ENCODE results near the gene CLIC5. TPM values are rescaled to one million over a fixed set of nuclear protein-coding genes. Genes with fewer than 3 reads are reported as not detected.

CLIC5 gene
- total RNA-seq, 4 donors from 2014 or later, result 0.56 to 1.3 (median 1.2) TPM

DNA sequence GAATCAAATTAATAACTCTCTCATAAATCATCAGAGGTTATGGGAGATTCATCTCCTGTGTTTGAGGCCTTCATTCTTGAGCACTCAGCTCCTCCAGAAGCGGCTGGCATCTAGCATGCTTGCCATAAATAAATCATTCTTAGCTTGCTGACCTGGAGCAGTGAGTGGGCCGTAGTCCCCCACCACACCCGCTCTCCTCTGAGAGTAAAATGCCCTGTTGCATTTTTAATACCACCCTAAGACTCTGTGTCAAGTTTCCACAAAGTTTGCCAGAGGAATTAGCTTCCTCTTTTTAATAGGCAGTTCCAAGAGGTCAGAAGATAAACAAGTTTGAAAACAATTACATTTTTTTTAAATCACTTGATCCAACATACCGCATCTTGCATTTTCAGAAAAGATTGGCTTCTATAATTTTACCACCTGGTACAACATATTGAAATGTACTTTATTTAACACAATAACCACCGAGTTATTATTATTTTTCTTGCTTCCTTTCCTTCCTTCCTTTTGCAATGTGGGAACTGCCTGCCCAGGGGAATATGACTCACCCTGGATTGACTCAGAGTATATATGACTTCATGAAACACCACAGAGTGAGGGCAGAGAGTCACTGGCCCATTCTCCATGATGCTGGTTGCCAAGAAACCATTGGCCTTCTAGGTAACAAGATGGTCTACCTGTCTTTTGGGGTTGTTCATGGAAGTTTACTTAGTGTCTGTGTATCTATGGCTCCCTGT lies 29.4 kb upstream of the CLIC5 start:
- intact Hi-C loops (cut with DNase I), result no loop called here
- H3K27me3 ChIP-seq, result no peaks in the 10 kb centered on the region
- H3K4me3 ChIP-seq, result no peak overlapping the region
- peaks cover 0 to 12% (median 6%) of the 10 kb centered on the region in 3 donors for H3K4me1 ChIP-seq
- DNase-seq, result no peak
- TF ChIP-seq CTCF (IDR thresholded peaks at IDR 0.05) (no peak), POLR2A (IDR thresholded peaks at IDR 0.05) (no peak)
- no peaks in the 10 kb centered on the region for H3K36me3 ChIP-seq
- peak overlapping the region in 2 of 4 donors; percentile 46 to 69 for H3K27ac ChIP-seq
- 27 to 40% methylated on average over 5 of the region's 5 CpGs for whole genome bisulfite sequencing, 2 donors
- H3K9me3 ChIP-seq, result no peaks in the 10 kb centered on the region

- no peak overlapping the region for H3K4me3 ChIP-seq
- intact Hi-C loops (cut with DNase I), result no loop called here
- TF ChIP-seq POLR2A (IDR thresholded peaks at IDR 0.05) (no peak), CTCF (IDR thresholded peaks at IDR 0.05) (peak in 4 of 6 experiments; percentile 15 to 52 (median 40))
- H3K4me1 ChIP-seq, result peaks cover 0 to 12% (median 6%) of the 10 kb centered on the region in 3 donors
- H3K27ac ChIP-seq, result no peak overlapping the region
- no peak for DNase-seq
- 53 to 62% methylated on average over 5 of the region's 5 CpGs for WGBS, 2 donors
- no peaks in the 10 kb centered on the region for H3K36me3 ChIP-seq
- no peaks in the 10 kb centered on the region for H3K27me3 ChIP-seq
- no peaks in the 10 kb centered on the region for H3K9me3 ChIP-seq
Measured at GRCh38 chr6:46042355-46042999, 26.8 kb upstream of the CLIC5 start.

DNA sequence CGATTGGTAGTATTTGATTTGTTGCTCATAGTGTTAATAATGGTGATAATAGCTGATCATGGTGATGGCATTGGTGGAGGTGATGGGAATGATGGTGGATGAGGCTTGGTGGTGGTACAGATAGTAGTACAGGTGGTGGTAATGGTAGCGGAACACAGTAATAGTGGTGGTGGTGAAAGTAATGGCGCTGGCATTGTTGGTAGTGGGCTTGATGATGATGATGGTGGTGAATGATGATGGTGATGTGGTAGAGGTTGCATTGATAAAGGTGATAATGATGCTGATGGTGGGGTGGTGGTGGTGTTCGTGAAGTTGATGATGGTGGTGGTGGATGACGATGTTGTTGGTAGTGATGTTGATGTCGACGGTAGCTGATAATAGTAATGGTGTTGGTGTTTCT lies 24.6 kb upstream of the CLIC5 start:
- TF ChIP-seq CTCF (IDR thresholded peaks at IDR 0.05) (no peak), POLR2A (IDR thresholded peaks at IDR 0.05) (no peak)
- no peak overlapping the region for H3K4me3 ChIP-seq
- no peaks in the 10 kb centered on the region for H3K27me3 ChIP-seq
- intact Hi-C loops (cut with DNase I), result no loop called here
- no peaks in the 10 kb centered on the region for H3K9me3 ChIP-seq
- 94 to 95% methylated on average over 7 of the region's 7 CpGs for WGBS, 2 donors
- H3K4me1 ChIP-seq, result peaks cover 0 to 11% (median 6%) of the 10 kb centered on the region in 3 donors
- H3K36me3 ChIP-seq, result no peaks in the 10 kb centered on the region
- no peak overlapping the region for H3K27ac ChIP-seq
- no peak for DNase-seq

- H3K4me1 ChIP-seq, result peaks cover 0 to 4% (median 0%) of the 10 kb centered on the region in 3 donors
- no peaks in the 10 kb centered on the region for H3K9me3 ChIP-seq
- intact Hi-C loops (cut with DNase I), result no loop called here
- no peak for DNase-seq
- H3K36me3 ChIP-seq, result no peaks in the 10 kb centered on the region
- H3K27ac ChIP-seq, result no peak overlapping the region
- TF ChIP-seq CTCF (IDR thresholded peaks at IDR 0.05), result no peak
- no peak for TF ChIP-seq POLR2A (IDR thresholded peaks at IDR 0.05)
- no peaks in the 10 kb centered on the region for H3K27me3 ChIP-seq
- no peak overlapping the region for H3K4me3 ChIP-seq
Measured at GRCh38 chr6:46039646-46040045, 24.0 kb upstream of the CLIC5 start.

DNA sequence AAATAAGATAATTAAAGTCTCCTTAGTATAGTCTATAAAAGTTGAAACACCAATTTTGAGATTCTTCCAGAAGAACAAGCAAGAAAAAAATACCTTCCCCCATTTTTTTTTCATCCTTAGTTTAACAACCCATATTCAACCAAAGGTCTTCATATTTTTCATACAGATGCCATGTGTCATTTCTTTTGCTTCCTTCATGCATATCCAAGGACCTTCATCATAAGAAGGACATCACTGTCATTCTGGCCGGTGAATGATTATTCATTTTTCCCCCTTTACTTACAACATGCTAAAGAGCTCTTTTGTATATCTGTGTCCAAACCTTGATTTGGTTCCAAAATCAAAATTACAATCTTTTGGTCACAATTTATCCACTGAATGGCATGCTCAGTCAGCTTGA lies 21.3 kb upstream of the CLIC5 start:
- no peak overlapping the region for H3K27ac ChIP-seq
- intact Hi-C loops (cut with DNase I), result no loop called here
- no peaks in the 10 kb centered on the region for H3K27me3 ChIP-seq
- no peaks in the 10 kb centered on the region for H3K9me3 ChIP-seq
- 86 to 96% methylated on average over 1 of the region's 1 CpG for WGBS, 2 donors
- H3K36me3 ChIP-seq, result no peaks in the 10 kb centered on the region
- no peak overlapping the region for H3K4me3 ChIP-seq
- TF ChIP-seq CTCF (IDR thresholded peaks at IDR 0.05) (no peak), POLR2A (IDR thresholded peaks at IDR 0.05) (no peak)
- no peaks in the 10 kb centered on the region for H3K4me1 ChIP-seq
- no peak for DNase-seq

Data from esophagus squamous epithelium (tissue), 5 donors.